ENCODE data around the gene MALRD1. TPM values are rescaled to one million over a fixed set of nuclear protein-coding genes. Genes with fewer than 3 reads are reported as not detected.

MALRD1 gene
- total and polyA plus RNA-seq, 2 donors (not counting 1 experiment from before 2014, with no cell fraction given) = 0.62 to 1.7 TPM

DNA sequence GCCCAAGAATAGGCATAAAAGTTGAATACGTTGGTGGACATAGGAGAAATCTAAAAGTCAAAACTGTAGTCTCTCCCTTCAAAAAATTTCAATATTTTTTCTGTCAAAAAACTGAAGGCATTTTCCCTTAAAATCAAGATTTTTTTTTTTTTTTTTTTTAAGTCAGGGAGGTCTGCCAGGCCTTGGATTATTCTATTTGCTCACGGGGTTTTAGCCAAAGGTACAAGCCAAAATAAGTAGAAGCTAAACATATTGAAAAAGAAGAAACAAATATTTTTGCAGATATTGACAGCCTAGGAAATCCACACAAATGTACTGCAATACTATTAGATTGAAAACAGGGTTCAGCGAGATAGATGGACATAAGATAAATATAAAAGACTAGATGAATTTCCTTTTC lies 577.6 kb downstream of the MALRD1 start:
- no peaks in the 10 kb centered on the region for H3K79me2 ChIP-seq (ENCODE audit: control insufficient read depth, insufficient read depth, low read length)
- no peak overlapping the region for H3K9ac ChIP-seq (ENCODE audit: insufficient read depth, low read length)
- DNase-seq (ENCODE audit: low read depth in 2 of 2) = no peak
- peaks cover 10% of the 10 kb centered on the region for H3K4me1 ChIP-seq (ENCODE audit: control insufficient read depth, extremely low read depth, insufficient read depth, low read length)
- TF ChIP-seq EZH2 (IDR thresholded peaks at IDR 0.05; ENCODE audit: low read length, missing control alignments) = no peak
- TF ChIP-seq, protein P1, sequence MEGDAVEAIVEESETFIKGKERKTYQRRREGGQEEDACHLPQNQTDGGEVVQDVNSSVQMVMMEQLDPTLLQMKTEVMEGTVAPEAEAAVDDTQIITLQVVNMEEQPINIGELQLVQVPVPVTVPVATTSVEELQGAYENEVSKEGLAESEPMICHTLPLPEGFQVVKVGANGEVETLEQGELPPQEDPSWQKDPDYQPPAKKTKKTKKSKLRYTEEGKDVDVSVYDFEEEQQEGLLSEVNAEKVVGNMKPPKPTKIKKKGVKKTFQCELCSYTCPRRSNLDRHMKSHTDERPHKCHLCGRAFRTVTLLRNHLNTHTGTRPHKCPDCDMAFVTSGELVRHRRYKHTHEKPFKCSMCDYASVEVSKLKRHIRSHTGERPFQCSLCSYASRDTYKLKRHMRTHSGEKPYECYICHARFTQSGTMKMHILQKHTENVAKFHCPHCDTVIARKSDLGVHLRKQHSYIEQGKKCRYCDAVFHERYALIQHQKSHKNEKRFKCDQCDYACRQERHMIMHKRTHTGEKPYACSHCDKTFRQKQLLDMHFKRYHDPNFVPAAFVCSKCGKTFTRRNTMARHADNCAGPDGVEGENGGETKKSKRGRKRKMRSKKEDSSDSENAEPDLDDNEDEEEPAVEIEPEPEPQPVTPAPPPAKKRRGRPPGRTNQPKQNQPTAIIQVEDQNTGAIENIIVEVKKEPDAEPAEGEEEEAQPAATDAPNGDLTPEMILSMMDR (conservative IDR thresholded peaks at IDR 0.05 in 1 of 2, IDR thresholded peaks at IDR 0.05 in 1 of 2; ENCODE audit: low read depth in 1 of 2, low read length in 2 of 2) = no peak
- H3K9me3 ChIP-seq (ENCODE audit: control insufficient read depth, insufficient read depth, low read depth, low read length) = no peaks in the 10 kb centered on the region
- no peak overlapping the region for H3K4me2 ChIP-seq (ENCODE audit: extremely low read depth, insufficient read depth, low read length)
- no peaks in the 10 kb centered on the region for H4K20me1 ChIP-seq (ENCODE audit: control insufficient read depth, extremely low read depth, insufficient read depth, low read length)
- no peak overlapping the region for H3K27ac ChIP-seq (ENCODE audit: insufficient read depth, low read length)
- no peak overlapping the region for H2AFZ ChIP-seq (ENCODE audit: low read length)
- H3K36me3 ChIP-seq (ENCODE audit: control insufficient read depth, insufficient read depth, low read length) = no peaks in the 10 kb centered on the region
- H3K4me3 ChIP-seq (replicated peaks in 1 of 4; ENCODE audit: control extremely low read depth in 1 of 4, insufficient read depth in 1 of 4, low read depth in 3 of 4, low read length in 4 of 4) = no peak overlapping the region
- no peaks in the 10 kb centered on the region for H3K27me3 ChIP-seq (ENCODE audit: control insufficient read depth, insufficient read depth, low read length)

DNA sequence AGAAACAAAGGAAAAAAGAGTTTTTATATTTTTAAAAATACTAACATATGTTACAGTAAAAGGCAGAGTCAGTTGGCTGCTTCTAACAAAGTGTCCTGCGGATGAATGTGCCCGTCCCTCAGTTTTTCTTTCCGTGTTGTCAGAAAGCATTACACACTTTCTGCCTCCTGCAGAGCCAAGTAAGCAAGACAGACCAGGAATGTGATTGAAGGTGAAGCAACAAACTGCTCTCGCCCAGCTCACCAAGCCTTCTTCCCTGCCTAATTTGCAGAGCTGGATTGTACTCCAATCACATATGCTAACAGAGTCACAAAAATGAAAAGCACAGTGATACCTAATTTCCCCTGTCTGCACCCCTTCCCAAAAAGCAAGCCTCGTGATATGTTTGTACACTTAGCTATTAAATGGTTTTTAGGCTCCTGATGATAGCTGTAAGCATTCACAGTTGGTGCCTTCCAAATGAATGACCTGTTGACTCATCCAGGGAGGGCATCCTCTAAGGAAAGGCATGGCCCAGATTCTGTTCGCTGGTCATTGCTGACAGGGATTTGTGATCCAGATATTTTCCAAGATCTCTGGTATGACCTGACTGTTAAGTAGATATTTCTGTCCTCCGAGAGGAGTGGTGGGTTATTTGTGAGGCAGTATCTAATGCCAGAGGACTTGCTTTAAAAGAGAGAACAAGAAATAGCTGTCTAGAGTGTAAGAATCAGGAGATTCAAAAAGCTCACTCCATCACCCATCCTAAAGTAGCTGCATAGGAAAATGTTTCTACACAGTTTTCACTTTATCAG lies 580.4 kb downstream of the MALRD1 start:
- no peaks in the 10 kb centered on the region for H4K20me1 ChIP-seq (ENCODE audit: control insufficient read depth, extremely low read depth, insufficient read depth, low read length)
- H3K36me3 ChIP-seq (ENCODE audit: control insufficient read depth, insufficient read depth, low read length) = no peaks in the 10 kb centered on the region
- no peaks in the 10 kb centered on the region for H3K79me2 ChIP-seq (ENCODE audit: control insufficient read depth, insufficient read depth, low read length)
- H3K9ac ChIP-seq (ENCODE audit: insufficient read depth, low read length) = no peak overlapping the region
- no peaks in the 10 kb centered on the region for H3K27me3 ChIP-seq (ENCODE audit: control insufficient read depth, insufficient read depth, low read length)
- TF ChIP-seq EZH2 (IDR thresholded peaks at IDR 0.05; ENCODE audit: low read length, missing control alignments) = no peak
- TF ChIP-seq, protein P1 (conservative IDR thresholded peaks at IDR 0.05 in 1 of 2, IDR thresholded peaks at IDR 0.05 in 1 of 2; ENCODE audit: low read depth in 1 of 2, low read length in 2 of 2) = no peak
- H3K27ac ChIP-seq (ENCODE audit: insufficient read depth, low read length) = no peak overlapping the region
- H3K4me1 ChIP-seq (ENCODE audit: control insufficient read depth, extremely low read depth, insufficient read depth, low read length) = peaks cover 10% of the 10 kb centered on the region
- H3K4me2 ChIP-seq (ENCODE audit: extremely low read depth, insufficient read depth, low read length) = peak overlapping the region; percentile 25
- peak; percentile 12 to 25 for DNase-seq (ENCODE audit: low read depth in 2 of 2)
- H2AFZ ChIP-seq (ENCODE audit: low read length) = peak overlapping the region; percentile 40
- no peaks in the 10 kb centered on the region for H3K9me3 ChIP-seq (ENCODE audit: control insufficient read depth, insufficient read depth, low read depth, low read length)
- H3K4me3 ChIP-seq (replicated peaks in 1 of 4; ENCODE audit: control extremely low read depth in 1 of 4, insufficient read depth in 1 of 4, low read depth in 3 of 4, low read length in 4 of 4) = no peak overlapping the region

DNA sequence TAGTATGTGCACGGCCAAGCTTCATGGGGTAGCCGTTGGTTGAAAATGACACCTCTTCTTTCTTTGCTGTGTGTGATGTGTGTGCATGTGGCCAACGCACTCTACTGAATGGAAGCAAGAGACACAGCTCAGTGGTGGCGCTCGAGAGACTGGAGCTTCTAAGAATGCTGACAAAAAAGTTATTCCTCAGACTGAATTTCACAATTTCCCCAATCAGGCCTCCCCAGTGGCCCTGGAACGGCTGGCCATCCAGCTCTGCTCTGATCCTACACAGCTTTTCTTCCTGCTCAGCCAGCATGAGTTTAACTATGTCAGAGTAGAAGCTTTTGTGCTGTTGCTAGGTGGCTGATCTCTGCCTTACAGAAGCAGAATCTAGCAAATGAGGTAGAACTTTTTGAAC lies 581.0 kb downstream of the MALRD1 start:
- Histone ChIP-seq H3K27me3 (ENCODE audit: control insufficient read depth, insufficient read depth, low read length) (no peaks in the 10 kb centered on the region), H3K36me3 (ENCODE audit: control insufficient read depth, insufficient read depth, low read length) (no peaks in the 10 kb centered on the region), H4K20me1 (ENCODE audit: control insufficient read depth, extremely low read depth, insufficient read depth, low read length) (no peaks in the 10 kb centered on the region), H3K27ac (ENCODE audit: insufficient read depth, low read length) (peak overlapping the region; percentile 32), H3K9ac (ENCODE audit: insufficient read depth, low read length) (no peak overlapping the region), H3K79me2 (ENCODE audit: control insufficient read depth, insufficient read depth, low read length) (no peaks in the 10 kb centered on the region), H3K4me3 (replicated peaks in 1 of 4; ENCODE audit: control extremely low read depth in 1 of 4, insufficient read depth in 1 of 4, low read depth in 3 of 4, low read length in 4 of 4) (no peak overlapping the region), H3K9me3 (ENCODE audit: control insufficient read depth, insufficient read depth, low read depth, low read length) (no peaks in the 10 kb centered on the region), H2AFZ (ENCODE audit: low read length) (peak overlapping the region; percentile 2), H3K4me2 (ENCODE audit: extremely low read depth, insufficient read depth, low read length) (peak overlapping the region; percentile 68), H3K4me1 (ENCODE audit: control insufficient read depth, extremely low read depth, insufficient read depth, low read length) (peaks cover 10% of the 10 kb centered on the region)
- peak; percentile 50 to 82 for DNase-seq (ENCODE audit: low read depth in 2 of 2)
- TF ChIP-seq, protein P1 (conservative IDR thresholded peaks at IDR 0.05 in 1 of 2, IDR thresholded peaks at IDR 0.05 in 1 of 2; ENCODE audit: low read depth in 1 of 2, low read length in 2 of 2) = peak; percentile 44 to 49
- no peak for TF ChIP-seq EZH2 (IDR thresholded peaks at IDR 0.05; ENCODE audit: low read length, missing control alignments)

Data from fibroblast of lung (primary cell).